Measurements from ENCODE around the gene AOAH.

- TF ChIP-seq CTCF (IDR thresholded peaks at IDR 0.05) (no peak), EP300 (IDR thresholded peaks at IDR 0.05) (no peak), POLR2A (IDR thresholded peaks at IDR 0.05) (no peak)
Observed at GRCh38 chr7:36564489-36564888, 159.8 kb downstream of the AOAH start.
